GM12872 (cell line): ENCODE results near the gene MTUS2.

Experiments
- CTCF ChIP-seq: IDR thresholded peaks from 3 replicates; pipeline ENCODE4 v1.5.1; 2011; ENCODE audit warnings: low read depth, mild to moderate bottlenecking, low read length, moderate library complexity; ENCODE audit not compliant: insufficient read depth

Gene MTUS2

GRCh38 chr13:29140277-29140676, 320.1 kb downstream of the MTUS2 start:
- TF ChIP-seq CTCF: no peak

- no peak for TF ChIP-seq CTCF
Observed at GRCh38 chr13:29143847-29144246, 323.7 kb downstream of the MTUS2 start.

- no peak for TF ChIP-seq CTCF
Observed at GRCh38 chr13:29154390-29154789, 334.3 kb downstream of the MTUS2 start.

GRCh38 chr13:29156136-29156535, 336.0 kb downstream of the MTUS2 start:
- no peak for TF ChIP-seq CTCF

GRCh38 chr13:29159871-29160270, 339.7 kb downstream of the MTUS2 start:
- no peak for TF ChIP-seq CTCF

- no peak for TF ChIP-seq CTCF
Observed at GRCh38 chr13:29160862-29161261, 340.7 kb downstream of the MTUS2 start.

- TF ChIP-seq CTCF: no peak
Observed at GRCh38 chr13:29161676-29162075, 341.5 kb downstream of the MTUS2 start.
